Panc1 (cell line): Measurements from ENCODE around the gene CBL.

ENCODE experiments used
- TCF7L2 ChIP-seq: IDR thresholded peaks from 2 replicates; pipeline ENCODE4 v1.6.1; 2011; ENCODE audit warnings: mild to moderate bottlenecking, low read depth, low read length, inconsistent platforms
- TF ChIP-seq, protein P1 (sequence below): fragments of 450-650 bp; IDR thresholded peaks from 2 replicates; pipeline ENCODE4 v1.5.1; 2017; ENCODE audit warnings: mild to moderate bottlenecking
- TF ChIP-seq, protein P2 (sequence below), 2 experiments: IDR thresholded peaks; 2 replicates each; pipeline ENCODE4 v1.6.1; 2011 to 2012; ENCODE audit warnings: low read depth in 2 of 2, control low read depth in 1 of 2, low read length in 1 of 2, mild to moderate bottlenecking in 1 of 2, moderate library complexity in 1 of 2; ENCODE audit not compliant: insufficient read depth in 1 of 2

DNA sequence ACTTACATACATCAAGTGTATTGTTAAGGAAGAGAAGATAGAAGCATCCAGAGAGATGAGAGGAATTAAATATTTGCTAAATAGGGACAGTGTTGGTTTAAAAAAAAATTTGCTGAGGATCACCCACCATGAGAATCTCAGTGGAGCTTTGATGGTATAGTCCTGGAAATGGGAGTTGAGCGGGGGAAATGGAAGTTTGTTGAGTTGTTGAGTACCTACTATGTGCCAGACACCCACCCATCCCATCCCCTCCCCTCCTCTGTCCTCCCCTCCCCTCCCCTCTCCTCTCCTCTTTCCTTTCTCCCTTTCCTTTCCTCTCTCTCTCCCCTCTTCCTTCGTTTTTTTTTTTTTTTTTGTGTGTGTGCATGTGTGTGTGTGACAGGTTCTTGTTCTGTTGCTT lies 145.1 kb downstream of the CBL start:
- TF ChIP-seq, protein P1, sequence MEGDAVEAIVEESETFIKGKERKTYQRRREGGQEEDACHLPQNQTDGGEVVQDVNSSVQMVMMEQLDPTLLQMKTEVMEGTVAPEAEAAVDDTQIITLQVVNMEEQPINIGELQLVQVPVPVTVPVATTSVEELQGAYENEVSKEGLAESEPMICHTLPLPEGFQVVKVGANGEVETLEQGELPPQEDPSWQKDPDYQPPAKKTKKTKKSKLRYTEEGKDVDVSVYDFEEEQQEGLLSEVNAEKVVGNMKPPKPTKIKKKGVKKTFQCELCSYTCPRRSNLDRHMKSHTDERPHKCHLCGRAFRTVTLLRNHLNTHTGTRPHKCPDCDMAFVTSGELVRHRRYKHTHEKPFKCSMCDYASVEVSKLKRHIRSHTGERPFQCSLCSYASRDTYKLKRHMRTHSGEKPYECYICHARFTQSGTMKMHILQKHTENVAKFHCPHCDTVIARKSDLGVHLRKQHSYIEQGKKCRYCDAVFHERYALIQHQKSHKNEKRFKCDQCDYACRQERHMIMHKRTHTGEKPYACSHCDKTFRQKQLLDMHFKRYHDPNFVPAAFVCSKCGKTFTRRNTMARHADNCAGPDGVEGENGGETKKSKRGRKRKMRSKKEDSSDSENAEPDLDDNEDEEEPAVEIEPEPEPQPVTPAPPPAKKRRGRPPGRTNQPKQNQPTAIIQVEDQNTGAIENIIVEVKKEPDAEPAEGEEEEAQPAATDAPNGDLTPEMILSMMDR, result no peak
- TF ChIP-seq, protein P2, sequence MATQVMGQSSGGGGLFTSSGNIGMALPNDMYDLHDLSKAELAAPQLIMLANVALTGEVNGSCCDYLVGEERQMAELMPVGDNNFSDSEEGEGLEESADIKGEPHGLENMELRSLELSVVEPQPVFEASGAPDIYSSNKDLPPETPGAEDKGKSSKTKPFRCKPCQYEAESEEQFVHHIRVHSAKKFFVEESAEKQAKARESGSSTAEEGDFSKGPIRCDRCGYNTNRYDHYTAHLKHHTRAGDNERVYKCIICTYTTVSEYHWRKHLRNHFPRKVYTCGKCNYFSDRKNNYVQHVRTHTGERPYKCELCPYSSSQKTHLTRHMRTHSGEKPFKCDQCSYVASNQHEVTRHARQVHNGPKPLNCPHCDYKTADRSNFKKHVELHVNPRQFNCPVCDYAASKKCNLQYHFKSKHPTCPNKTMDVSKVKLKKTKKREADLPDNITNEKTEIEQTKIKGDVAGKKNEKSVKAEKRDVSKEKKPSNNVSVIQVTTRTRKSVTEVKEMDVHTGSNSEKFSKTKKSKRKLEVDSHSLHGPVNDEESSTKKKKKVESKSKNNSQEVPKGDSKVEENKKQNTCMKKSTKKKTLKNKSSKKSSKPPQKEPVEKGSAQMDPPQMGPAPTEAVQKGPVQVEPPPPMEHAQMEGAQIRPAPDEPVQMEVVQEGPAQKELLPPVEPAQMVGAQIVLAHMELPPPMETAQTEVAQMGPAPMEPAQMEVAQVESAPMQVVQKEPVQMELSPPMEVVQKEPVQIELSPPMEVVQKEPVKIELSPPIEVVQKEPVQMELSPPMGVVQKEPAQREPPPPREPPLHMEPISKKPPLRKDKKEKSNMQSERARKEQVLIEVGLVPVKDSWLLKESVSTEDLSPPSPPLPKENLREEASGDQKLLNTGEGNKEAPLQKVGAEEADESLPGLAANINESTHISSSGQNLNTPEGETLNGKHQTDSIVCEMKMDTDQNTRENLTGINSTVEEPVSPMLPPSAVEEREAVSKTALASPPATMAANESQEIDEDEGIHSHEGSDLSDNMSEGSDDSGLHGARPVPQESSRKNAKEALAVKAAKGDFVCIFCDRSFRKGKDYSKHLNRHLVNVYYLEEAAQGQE (IDR thresholded peaks at IDR 0.05; ENCODE audit: insufficient read depth in 1 of 2, low read depth in 2 of 2, low read length in 1 of 2), result no peak
- no peak for TF ChIP-seq TCF7L2
